Activated CD4-positive, CD25-positive, alpha-beta regulatory T cell treated with anti-CD3 and anti-CD28 coated beads, Interleukin-2, amount 50 U/mL, for 16 hours (primary cell): Measurements from ENCODE around the gene TMTC2.

Experiments used
- DNase-seq: peaks from one replicate; pipeline ENCODE4 v3.0.0-alpha.2; 2020; ENCODE audit warnings: low read depth, low spot score

TMTC2 gene

DNA sequence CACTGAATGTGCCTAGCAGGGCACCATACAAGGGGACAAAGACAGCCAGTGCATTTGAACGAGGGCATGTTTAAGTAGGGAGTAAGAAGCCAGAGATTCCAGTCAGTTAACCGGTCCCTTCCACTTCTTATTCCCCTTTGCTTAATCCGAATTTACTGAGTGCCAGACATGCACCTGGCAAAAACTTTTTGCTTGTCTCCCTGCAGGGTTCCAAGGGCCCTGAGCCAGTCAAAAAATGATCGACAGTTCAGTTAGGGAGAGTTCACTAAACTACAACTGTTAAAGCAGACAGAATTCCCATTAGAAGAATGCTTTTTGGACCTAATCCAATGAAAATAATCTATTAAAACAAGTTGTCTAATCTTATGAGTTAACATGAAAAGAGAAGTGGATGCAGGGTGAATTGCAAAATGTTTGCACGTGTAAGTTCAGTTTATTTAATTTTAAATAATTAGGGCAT lies 193.8 kb downstream of the TMTC2 start:
- DNase-seq, result no peak

DNA sequence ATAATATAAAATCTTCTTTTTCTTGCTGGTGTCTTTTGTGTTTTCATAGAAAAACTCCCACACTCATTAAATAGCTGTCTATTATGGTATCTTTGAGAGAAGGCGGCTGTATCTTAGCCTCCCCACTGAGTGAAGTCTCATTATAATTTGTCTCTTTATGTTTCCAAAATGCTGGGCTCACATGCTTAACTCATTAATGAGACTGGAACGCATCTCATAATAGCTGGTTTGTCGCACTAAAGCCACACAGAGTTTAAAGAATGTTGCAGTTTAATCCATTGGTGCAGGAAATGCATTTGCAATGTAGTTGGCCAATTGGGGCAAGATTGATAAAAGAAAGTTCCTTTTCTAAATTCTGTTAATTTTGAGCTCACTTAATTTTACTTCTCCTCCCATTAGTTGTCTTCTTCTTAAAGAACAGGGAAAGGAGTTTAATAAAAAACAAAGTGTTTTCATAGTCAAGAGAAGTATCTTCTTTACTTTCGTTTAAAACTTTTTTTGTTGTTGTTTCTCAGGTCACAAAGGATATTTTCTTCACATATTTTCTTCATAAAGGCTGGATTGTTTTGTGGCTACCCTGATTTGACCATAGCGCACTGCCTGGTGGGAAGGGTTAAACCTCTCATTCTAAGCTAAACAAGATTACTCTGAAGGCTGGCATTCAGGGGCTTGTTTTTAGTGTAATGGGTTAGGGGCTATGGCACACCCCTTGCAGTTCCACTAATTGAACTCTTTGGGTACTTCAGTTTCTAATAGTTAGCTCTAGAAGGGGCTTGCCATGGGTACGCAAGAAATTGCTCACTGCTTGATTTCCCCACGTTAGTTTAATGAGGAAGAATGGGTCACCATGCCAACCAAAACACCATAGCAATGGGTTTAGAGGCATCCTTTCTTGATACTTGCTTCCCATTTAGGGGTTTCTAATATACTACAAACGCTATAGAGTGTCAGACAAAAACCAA lies 197.0 kb downstream of the TMTC2 start:
- no peak for DNase-seq

DNA sequence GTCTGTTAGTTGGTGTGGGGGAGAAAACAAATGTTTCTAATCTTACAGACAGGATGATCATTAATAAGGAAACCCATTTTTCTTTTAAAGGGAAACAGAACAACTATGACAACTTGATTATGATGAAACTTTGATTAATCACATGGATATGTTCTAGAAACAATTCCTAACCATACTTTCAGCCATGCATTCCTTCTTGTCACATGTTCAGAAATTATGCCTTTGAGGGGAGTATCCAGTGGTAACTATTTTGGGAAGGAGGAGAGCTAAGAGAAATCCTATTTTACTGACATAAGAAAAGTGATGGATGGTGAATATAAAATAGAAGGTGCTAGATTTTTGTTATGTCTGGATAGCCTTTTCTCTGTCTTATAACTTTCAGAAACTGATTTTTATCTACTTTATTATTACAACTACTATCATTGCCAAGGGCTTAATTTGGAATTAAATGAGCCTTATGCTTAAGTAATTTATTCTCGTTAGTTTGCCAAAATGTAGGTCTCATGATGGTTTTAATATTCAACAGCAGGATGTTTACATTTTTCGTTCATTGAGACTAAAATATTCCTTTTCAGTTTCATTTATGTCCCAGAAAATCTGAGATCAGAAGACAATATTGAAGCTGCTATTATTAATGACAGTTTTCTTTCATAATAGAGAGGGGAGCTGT lies 200.1 kb downstream of the TMTC2 start:
- DNase-seq, result no peak

DNA sequence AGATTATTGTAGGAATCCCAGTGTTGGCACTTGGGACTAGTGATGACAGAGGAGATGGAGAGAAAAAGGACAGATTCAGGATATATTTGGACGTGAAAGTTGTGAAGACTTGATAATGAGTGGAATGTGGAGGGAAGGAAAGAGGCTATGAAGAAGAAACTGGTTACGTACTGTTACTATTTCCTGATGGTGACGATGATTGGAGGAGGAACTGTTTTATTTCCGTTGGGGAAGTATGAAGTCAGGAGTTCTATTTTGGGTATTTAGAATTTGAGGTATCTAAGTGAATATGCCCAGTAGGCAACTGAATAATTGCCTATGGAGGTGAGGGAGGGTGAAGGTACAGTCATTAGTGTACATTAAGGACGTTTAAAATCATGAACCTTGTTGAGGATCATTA lies 207.2 kb downstream of the TMTC2 start:
- DNase-seq, result no peak

DNA sequence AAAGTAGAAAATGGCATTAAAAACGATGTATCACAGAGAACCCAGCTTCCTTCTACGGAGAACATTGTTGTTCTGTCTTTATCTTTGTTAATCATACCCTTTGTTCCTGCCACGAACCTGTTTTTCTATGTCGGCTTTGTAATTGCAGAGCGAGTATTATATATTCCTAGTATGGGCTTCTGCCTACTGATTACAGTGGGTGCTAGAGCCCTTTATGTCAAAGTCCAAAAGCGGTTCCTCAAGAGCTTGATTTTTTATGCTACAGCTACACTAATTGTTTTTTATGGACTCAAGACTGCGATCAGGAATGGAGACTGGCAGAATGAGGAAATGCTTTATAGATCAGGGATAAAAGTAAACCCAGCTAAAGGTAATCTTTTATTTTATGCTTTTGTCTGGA lies 209.6 kb downstream of the TMTC2 start:
- DNase-seq, result no peak

DNA sequence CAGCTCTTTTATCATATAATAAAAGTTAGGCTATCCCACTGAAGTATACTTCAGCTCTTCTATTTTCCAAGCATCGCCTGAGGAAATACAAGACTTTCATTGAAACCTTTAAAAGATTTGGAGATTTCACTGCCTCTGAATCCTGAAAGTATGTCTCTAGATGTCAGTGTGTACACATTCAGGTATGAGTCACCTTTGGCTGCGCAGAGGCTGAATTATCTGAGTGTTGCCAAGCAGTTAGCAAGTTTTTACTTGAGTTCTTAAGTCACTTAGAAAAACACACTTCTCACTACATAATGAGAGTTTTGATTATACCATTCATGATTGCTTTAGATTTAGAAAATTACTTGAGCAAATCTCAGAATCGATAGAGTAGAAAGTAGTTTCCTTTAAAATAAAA lies 210.3 kb downstream of the TMTC2 start:
- DNase-seq, result no peak

DNA sequence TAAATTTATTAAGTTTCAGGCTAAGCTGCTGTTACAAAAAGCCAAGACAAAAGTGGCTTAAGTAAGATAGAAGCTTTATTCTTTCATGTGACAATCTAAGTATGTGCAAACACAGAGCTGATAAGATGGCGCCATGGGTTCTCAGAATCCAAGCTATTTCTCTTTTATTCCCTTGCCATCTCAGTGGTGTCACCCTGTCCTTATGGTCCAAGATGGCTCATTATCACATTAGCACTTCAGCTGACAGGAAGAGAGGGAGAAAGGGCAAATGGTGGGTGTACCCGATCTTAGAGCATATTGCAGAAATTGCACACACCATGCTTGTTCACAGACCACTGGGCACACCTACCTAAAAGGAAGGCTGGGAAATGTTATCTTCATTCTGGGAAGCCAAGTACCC lies 211.7 kb downstream of the TMTC2 start:
- no peak for DNase-seq

DNA sequence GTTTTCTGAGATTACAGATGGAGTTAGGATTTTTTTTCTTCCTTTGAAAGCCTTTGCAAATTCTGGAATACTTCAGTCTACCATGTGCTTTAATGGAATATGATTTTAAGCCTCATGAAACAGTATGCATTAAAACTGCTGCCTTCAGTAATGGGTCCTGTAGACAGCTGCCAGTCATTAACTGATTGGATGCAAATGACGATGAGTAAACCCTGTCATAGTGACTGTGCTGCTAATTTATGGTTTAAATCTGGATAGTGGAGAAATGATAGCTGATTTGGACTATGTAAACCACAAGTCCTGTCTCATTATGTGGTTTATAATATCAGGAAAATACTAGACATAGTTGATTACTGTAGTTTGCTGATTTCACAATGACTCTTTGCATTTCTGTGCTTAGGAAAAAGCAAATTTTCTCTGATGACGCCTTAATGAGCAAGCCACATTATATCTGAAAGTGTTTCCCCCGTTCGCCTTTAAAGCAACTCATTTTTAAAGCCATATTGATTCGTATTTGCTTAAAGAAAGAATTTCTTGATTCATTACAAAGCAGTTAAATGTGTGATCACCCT lies 217.6 kb downstream of the TMTC2 start:
- DNase-seq, result no peak

DNA sequence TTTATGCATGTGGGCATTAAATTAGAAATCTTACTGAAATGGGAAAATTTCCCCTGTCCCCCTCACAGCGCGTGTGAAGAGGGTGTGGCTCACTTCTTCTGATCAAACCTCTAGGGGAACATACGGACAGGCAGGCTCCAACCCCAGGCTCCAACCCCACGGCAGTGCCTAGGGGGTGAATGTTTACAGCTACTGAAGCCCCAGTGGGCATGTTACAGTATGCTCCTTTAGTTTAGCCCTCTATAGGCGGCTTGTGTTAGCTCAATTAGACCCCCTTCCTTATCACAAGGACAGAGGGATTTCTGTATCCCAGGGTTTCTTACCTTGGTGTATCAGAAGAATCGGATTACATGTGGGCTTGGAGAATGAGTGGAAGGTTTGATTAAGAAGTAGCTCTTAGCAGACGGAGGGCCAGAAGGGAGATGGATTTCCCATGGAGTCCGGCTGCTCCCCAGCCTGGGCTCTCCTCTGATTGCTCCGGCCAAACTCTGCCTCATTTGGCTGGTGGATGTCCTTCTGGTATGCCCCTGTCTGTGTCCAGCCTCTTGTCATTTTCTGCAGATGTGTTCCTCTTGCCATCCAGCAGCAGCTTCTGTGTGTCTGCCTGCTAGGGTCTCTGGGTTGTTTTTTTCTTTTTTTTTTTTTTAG lies 223.7 kb downstream of the TMTC2 start:
- no peak for DNase-seq

DNA sequence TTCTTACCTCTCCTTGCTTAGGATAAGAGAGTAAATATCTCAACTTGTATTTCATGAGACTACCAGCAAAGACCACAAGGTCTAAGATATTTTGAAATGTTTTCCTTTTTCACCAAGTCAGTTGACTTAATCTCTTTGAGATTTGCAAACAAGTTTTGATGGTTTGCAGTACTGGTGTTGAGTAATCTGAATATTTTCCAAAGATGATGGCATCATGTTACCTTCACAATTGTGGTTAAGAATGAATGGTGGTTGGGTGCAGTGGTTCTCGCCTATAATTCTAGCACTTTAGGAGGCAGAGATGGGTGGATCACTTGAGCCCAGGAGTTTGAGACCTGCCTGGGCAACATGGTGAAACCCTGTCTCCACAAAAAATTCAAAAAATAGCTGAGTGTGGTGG lies 225.7 kb downstream of the TMTC2 start:
- no peak for DNase-seq

DNA sequence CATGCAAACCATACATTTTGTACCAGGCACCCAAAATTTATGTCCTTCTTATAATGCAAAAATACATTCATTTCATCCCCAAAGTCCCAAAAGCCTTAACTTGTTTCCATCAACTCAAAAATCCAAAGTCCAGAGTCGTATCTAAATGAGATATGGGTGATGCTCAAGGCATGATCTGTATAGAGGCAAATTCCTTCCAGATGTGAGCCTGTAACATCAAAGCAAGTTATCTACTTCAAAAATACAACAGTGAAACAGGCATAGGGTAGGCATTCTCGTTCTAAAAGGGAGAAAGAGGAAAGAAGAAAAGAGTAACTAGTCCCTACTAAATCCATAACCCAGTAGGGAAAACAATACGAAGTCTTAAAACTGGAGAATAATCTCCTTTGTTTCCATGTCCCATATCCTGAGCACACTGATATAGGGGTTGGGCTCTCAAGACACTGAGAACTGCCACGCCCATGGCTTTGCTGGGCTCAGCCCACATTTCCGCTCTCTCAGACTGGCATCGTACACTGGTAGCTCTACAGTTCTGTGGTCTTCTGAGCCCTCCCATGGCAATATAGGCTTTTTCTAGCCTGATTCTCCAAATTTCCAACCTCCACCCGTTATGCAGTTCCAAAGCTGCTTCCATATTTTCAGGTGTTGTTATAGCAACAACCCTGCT lies 232.8 kb downstream of the TMTC2 start:
- no peak for DNase-seq

DNA sequence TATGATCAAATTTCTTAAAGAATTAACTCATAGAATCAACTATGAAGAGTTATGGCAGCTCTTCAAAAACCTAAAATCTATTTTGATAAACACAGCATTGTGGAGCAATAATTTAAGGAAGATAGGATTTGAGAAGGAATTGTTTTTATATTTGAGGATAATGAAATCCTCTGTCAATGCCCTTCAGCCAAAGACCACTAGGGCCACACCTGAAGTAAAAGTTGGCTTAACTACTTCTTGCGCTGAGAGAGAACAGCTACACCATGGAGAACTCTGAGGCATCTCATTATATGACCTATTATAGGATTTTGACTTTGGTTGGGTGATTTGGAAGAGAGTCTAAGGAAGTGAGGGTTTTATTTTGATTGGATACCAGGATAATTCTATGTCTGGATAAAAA lies 237.2 kb downstream of the TMTC2 start:
- no peak for DNase-seq

DNA sequence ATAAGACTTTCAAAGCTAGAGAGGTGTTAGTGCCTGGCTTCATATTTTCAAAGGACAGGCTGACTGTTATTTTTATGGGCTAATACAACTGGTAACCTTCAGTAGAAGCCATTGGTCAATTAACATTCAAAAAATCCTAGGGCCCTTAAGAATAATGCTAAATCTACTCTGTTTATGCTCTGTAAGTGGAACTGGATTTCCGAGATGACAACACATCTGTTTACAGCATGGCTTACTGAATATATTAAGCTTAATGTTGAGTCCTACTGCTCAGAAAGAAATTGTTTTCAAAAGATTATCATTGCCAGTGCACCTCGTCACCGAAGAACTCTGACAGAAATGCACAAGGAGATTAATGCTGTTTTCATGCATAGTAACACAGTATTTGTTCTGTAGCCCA lies 239.9 kb downstream of the TMTC2 start:
- DNase-seq, result no peak

DNA sequence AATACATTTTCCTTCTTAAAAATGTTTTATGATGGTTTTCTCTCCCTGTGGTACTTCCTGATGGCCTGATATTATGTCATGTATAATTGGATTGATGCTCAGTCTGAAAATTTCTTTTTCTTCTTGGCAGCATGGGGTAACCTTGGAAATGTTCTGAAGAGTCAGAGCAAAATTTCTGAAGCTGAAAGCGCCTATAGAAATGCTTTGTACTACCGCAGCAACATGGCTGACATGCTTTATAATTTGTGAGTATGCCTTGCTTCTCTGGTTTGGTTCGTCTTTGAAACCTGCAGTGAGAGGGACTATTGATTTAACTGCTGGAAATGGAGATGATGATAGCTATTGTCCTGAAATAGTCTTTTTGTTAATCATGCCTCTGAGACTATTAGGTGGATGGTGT lies 243.6 kb downstream of the TMTC2 start:
- no peak for DNase-seq

DNA sequence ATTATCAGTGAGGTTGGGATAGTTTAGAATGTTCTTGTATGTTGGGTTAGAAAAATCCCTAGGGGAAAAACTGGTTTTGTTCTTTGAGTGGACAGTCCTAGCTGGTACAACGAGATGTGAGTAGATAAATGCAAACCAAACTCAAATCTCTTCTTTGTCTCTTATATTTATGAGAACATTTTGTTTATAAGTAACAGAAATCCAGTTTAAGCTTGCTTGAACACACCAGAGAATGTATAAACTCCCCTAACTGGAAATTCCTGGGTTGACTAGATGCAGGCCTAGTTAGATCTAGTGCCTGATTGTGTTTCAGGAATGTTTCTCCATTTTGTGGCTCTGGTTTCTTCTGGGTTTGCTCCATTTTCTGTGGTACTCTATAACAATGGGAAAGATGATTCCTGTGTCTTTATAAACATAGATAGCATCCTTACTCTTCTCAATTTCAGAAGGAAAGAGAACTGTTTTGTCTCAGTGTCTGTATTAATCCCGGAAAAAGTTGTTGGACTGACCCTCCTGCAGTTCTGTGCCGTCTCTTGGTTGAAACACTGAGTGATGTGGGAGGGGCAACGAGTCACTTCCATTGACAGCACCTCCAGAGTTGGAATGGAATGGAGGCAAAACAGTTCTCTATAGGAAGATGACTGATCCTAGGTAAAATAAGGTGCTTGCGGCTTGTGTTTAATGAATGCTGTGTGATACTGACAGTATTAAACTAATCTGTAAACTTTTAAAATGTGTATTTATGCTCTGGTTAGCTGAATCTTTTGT lies 244.8 kb downstream of the TMTC2 start:
- DNase-seq, result no peak

DNA sequence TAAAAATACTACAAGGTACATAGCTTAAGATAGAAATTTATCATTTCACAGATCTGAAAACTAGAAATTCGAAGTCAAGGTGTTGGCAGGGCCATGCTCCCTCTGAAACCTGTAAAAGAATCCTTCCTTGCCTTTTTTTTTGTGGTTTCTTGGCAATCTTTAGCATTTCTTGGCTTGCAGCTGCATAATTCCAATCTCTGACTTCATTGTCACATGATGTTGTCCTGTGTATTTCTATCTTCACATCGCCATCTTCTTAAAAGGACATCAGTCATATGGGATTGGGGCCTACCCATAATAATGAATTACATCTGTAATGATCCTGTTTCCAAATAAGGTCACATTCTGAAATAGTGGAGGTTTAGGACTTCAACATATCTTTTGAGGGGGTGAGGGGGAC lies 250.4 kb downstream of the TMTC2 start:
- DNase-seq, result no peak

DNA sequence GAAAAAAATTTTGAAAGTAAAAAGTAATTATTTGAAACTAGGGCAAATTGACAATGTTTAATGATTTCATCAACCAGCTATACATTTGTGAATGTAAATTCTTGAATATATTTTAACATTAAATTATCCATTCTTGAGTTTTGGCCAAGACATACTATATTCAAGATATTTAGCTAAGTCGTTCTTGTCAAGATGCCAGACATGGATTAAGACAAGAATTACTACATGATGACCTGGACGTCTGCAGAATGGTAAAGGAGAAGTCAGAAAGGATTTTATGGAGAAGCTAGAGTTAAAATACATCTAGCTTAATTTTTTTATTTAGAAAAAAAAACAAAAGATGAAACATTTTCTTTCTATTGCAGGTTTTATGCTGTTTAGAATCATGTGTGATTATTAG lies 255.8 kb downstream of the TMTC2 start:
- DNase-seq, result no peak

DNA sequence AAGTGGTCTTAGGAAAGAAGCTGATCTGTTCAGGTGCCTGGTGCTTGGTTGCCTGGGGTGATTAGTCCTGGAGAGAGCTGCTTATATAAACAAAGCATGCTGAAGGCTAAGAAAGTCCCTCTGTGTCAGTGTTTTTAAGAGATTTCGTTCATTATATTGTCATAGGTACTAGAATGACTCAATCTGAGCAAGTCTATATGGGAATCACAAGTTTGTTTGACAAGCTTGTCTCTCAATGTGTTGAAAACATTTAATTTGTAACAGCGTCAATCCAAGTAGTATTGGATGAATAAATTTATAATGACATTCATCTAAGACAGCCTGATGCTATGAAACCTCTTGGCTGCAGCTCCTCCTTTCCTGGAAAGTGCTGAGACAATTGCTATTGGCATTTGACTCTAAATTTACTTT lies 256.3 kb downstream of the TMTC2 start:
- DNase-seq, result no peak

DNA sequence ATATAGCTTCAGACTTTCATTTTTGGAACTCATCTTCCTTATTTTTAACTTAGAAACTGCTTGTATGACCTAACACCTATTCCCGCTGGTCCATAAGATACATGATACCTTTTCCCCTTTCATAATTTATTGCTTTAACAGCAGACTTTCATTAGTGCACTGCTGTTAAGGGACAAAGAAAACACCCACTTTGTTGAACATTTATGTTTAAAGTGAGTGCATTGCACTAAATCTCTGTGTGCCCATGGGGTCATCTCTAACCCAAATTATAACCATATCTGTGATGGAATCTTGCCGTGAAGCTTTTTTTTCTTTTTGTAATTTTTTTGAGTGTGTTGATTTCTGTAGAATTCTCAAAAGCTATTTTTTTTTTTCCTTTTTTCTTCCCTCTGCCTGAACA lies 261.8 kb downstream of the TMTC2 start:
- DNase-seq, result no peak

DNA sequence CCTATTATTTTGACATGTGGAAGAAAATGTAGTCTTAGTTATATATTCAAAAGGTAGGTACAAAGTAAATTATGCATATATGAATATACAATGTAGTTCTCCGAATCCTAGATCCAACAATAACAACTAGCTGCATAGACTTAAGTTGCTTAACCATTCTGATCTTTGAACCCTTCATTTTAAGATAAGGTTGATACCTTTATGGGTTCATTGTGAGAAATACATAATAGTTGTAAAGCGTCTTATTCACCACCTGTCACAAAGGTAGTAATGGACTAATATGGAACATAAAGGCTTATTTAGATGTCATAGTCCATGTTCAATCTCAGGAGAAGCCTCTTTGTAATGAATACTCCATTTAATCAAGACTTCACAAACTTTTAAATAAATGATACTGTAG lies 263.6 kb downstream of the TMTC2 start:
- no peak for DNase-seq

DNA sequence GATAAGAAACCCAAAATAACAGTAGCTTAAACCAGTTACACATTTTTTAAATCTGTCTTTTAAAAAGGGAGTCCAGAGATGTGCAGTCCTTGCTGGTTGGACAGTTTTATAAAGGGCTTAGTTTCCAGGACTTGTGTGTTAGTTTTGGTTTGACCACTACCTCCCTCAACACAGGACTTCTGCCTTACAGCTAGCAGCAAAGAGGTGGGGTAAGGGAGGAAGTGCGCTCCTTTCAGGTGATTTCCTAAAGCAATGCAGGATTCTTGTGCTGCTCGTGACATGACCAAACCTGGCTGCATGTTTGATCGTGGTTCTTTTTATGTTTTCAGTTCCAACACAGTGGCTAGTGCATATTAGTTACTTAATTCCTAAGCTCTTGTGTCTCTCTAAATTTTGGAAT lies 266.2 kb downstream of the TMTC2 start:
- no peak for DNase-seq
